Fibroblast of lung (primary cell): ENCODE measurements around the gene TCF12. TPM values are rescaled to one million over a fixed set of nuclear protein-coding genes. Genes with fewer than 3 reads are reported as not detected.

Experiments
- DNase-seq, 2 donors: peaks; one replicate each; pipeline versions ENCODE4 v3.0.0 to v3.0.0-alpha.2; 2010; ENCODE audit warnings: low read depth in 2 of 2
- H2AFZ ChIP-seq: 2 replicates; pipeline ENCODE4 v1.5.1; 2012; ENCODE audit warnings: low read length, control low read depth, inconsistent platforms
- H3K27ac ChIP-seq: 2 replicates; pipeline ENCODE4 v1.5.1; 2011; ENCODE audit warnings: low read length, control low read depth; ENCODE audit not compliant: insufficient read depth
- H3K27me3 ChIP-seq: 2 replicates; pipeline ENCODE4 v1.5.1; 2011; ENCODE audit warnings: mild to moderate bottlenecking, low read length; ENCODE audit not compliant: control insufficient read depth, insufficient read depth
- H3K36me3 ChIP-seq: 2 replicates; pipeline ENCODE4 v1.5.1; 2011; ENCODE audit warnings: low read length; ENCODE audit not compliant: control insufficient read depth, insufficient read depth
- H3K4me1 ChIP-seq: 2 replicates; pipeline ENCODE4 v1.5.1; 2011; ENCODE audit warnings: low read length; ENCODE audit not compliant: control insufficient read depth, insufficient read depth; ENCODE audit errors: extremely low read depth
- H3K4me2 ChIP-seq: 2 replicates; pipeline ENCODE4 v1.5.1; 2011; ENCODE audit warnings: low read length, control low read depth; ENCODE audit not compliant: insufficient read depth; ENCODE audit errors: extremely low read depth
- H3K4me3 ChIP-seq, 4 experiments: fragments of 200-600 bp in 1 of 4; sonication (generic) in 1 of 4; replicated peaks in 1 of 4; 2 replicates each; pipeline ENCODE4 v1.5.1; 2011 to 2016; ENCODE audit warnings: low read length in 4 of 4, low read depth in 3 of 4, mild to moderate bottlenecking in 3 of 4, control low read depth in 2 of 4, inconsistent platforms in 1 of 4, mixed read lengths in 1 of 4; ENCODE audit not compliant: insufficient read depth in 1 of 4; ENCODE audit errors: control extremely low read depth in 1 of 4
- H3K79me2 ChIP-seq: 2 replicates; pipeline ENCODE4 v1.5.1; 2012; ENCODE audit warnings: mild to moderate bottlenecking, low read length, inconsistent platforms; ENCODE audit not compliant: control insufficient read depth, insufficient read depth
- H3K9ac ChIP-seq: 2 replicates; pipeline ENCODE4 v1.5.1; 2011; ENCODE audit warnings: mild to moderate bottlenecking, low read length, control low read depth; ENCODE audit not compliant: insufficient read depth
- H3K9me3 ChIP-seq: 2 replicates; pipeline ENCODE4 v1.5.1; 2012; ENCODE audit warnings: low read depth, low read length; ENCODE audit not compliant: control insufficient read depth, insufficient read depth
- H4K20me1 ChIP-seq: 2 replicates; pipeline ENCODE4 v1.5.1; 2011; ENCODE audit warnings: low read length; ENCODE audit not compliant: control insufficient read depth, insufficient read depth; ENCODE audit errors: extremely low read depth
- CTCF ChIP-seq, 2 donors: IDR thresholded peaks in 1 of 2; conservative IDR thresholded peaks in 1 of 2; 1 replicate in 1 of 2; 2 replicates in 1 of 2; pipeline ENCODE4 v1.5.1; 2011 to 2012; ENCODE audit warnings: low read length in 2 of 2, control low read depth in 1 of 2, inconsistent platforms in 1 of 2, low read depth in 1 of 2, mild to moderate bottlenecking in 1 of 2
- EZH2 ChIP-seq: IDR thresholded peaks from 2 replicates; pipeline ENCODE4 v1.5.1; 2012; ENCODE audit warnings: low read length, control low read depth, mild to moderate bottlenecking; ENCODE audit errors: missing control alignments
- polyA plus RNA-seq, 2 donors: library from polyadenylated mRNA; depleted of rRNA in 1 of 2; stranded (reverse) in 1 of 2; unstranded in 1 of 2; fragments of >200 nt; gene quantifications; 2 replicates each; pipeline ENCODE4 v1.2.1, GENCODE V29; 2011 to 2012; ENCODE audit warnings: missing spikeins in 1 of 2
- total RNA-seq: library from RNA; depleted of rRNA; stranded (reverse); fragments of >200 nt; gene quantifications from 2 replicates; pipeline ENCODE4 v1.2.1, GENCODE V29; 2014

The TCF12 gene
- total and polyA plus RNA-seq, 2 donors (not counting 1 experiment from before 2014, with no cell fraction given): 105 to 232 TPM

DNA sequence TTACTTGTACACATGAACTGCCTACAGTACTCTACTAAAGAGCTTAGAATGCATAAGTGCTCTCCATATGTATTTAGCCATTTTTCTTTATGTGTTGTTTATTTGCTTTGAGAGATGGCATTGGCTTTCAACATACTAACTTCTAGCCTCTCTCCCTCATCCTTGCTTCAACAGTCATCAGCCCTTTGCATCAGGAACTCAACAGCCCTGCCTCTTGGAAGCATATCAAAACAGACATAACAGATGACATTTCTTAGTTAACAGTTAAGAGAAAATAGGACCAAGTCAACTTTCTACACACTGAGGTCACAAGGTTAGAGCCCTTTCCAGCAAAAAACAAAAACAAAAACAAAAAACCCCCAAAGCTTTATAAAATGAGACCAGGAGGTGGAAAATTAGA, 145.6 kb downstream of the TCF12 start:
- H3K9me3 ChIP-seq: no peaks in the 10 kb centered on the region
- H3K4me2 ChIP-seq: no peak overlapping the region
- no peak overlapping the region for H2AFZ ChIP-seq
- H3K27me3 ChIP-seq: no peaks in the 10 kb centered on the region
- H4K20me1 ChIP-seq: no peaks in the 10 kb centered on the region
- H3K27ac ChIP-seq: no peak overlapping the region
- peaks cover 15% of the 10 kb centered on the region for H3K79me2 ChIP-seq
- TF ChIP-seq CTCF (conservative IDR thresholded peaks at IDR 0.05 in 1 of 2, IDR thresholded peaks at IDR 0.05 in 1 of 2; ENCODE audit: low read depth in 1 of 2, low read length in 2 of 2): no peak
- no peak for TF ChIP-seq EZH2
- H3K36me3 ChIP-seq: no peaks in the 10 kb centered on the region
- peaks cover 3% of the 10 kb centered on the region for H3K4me1 ChIP-seq
- no peak overlapping the region for H3K4me3 ChIP-seq
- DNase-seq: peak in 1 of 2 donors; percentile 44
- no peak overlapping the region for H3K9ac ChIP-seq

DNA sequence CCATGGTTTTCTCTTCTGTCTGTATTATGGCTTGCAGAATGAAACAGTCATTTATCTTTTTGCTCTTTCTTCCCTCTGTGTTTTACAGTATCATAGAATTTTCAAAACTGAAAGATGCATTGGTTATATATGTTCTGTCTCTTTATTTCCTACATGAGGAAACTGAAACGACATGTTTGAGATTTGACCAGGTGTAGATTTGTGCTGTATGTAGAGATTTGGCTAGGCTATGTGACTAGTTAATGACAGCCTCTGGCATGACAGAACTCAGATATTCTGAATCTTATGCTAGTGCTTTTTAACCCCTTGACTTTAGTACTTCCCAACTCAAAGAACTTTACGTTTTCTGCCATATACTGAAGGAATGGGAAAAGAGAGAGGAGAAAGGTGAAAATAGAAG, 151.0 kb downstream of the TCF12 start:
- TF ChIP-seq CTCF (conservative IDR thresholded peaks at IDR 0.05 in 1 of 2, IDR thresholded peaks at IDR 0.05 in 1 of 2; ENCODE audit: low read depth in 1 of 2, low read length in 2 of 2) (no peak), EZH2 (no peak)
- H3K27ac ChIP-seq: no peak overlapping the region
- H3K9ac ChIP-seq: no peak overlapping the region
- H3K27me3 ChIP-seq: no peaks in the 10 kb centered on the region
- no peaks in the 10 kb centered on the region for H3K4me1 ChIP-seq
- H2AFZ ChIP-seq: no peak overlapping the region
- no peak for DNase-seq
- H3K36me3 ChIP-seq: no peaks in the 10 kb centered on the region
- peaks cover 10% of the 10 kb centered on the region for H3K79me2 ChIP-seq
- H4K20me1 ChIP-seq: no peaks in the 10 kb centered on the region
- H3K9me3 ChIP-seq: no peaks in the 10 kb centered on the region
- H3K4me3 ChIP-seq: no peak overlapping the region
- H3K4me2 ChIP-seq: no peak overlapping the region

GRCh38 chr15:57070674-57071073, 152.2 kb downstream of the TCF12 start:
- peaks cover 12% of the 10 kb centered on the region for H3K79me2 ChIP-seq
- H4K20me1 ChIP-seq: no peaks in the 10 kb centered on the region
- H3K4me1 ChIP-seq: no peaks in the 10 kb centered on the region
- no peak for DNase-seq
- no peak overlapping the region for H2AFZ ChIP-seq
- no peaks in the 10 kb centered on the region for H3K27me3 ChIP-seq
- H3K9me3 ChIP-seq: no peaks in the 10 kb centered on the region
- no peak overlapping the region for H3K4me2 ChIP-seq
- H3K27ac ChIP-seq: no peak overlapping the region
- TF ChIP-seq CTCF (conservative IDR thresholded peaks at IDR 0.05 in 1 of 2, IDR thresholded peaks at IDR 0.05 in 1 of 2; ENCODE audit: low read depth in 1 of 2, low read length in 2 of 2): no peak
- TF ChIP-seq EZH2: no peak
- no peak overlapping the region for H3K9ac ChIP-seq
- no peaks in the 10 kb centered on the region for H3K36me3 ChIP-seq
- no peak overlapping the region for H3K4me3 ChIP-seq
